HCT116 (cell line): Measurements from ENCODE around the gene ARHGAP10. TPM values are rescaled to one million over a fixed set of nuclear protein-coding genes. Genes with fewer than 3 reads are reported as not detected.

Experiments used
- ATAC-seq: fragments of 200-7000 bp; cut with Tn5 transposase; 2 replicates; pipeline ENCODE4 v1.9.1; 2020; ENCODE audit warnings: mild to moderate bottlenecking, moderate library complexity
- BruUV-seq: library from RNA; stranded (reverse); fragments of 400-500 nt; replicated peaks from 2 replicates; lab custom pipeline; 2021; lab: Mats Ljungman, UMichigan
- CTCF ChIA-PET: fragments of 300-600 bp; sonication (Branson Sonifier 250); formaldehyde crosslinking; loops from one replicate; lab custom pipeline; 2021; ENCODE audit warnings: antibody characterized with exemption; lab: Charles Lee
- POLR2A ChIA-PET: fragments of 300-600, 350-600 bp; sonication (Branson Sonifier 250); formaldehyde crosslinking; loops from one replicate; lab custom pipeline; 2021; ENCODE audit warnings: antibody characterized with exemption; lab: Charles Lee
- RAD21 ChIA-PET, 2 experiments: fragments of 300-600 bp; sonication (Branson Sonifier 250); formaldehyde crosslinking; loops; one replicate each; lab custom pipeline; 2023; ENCODE audit warnings: low total read pairs in 2 of 2; ENCODE audit not compliant: uncharacterized antibody in 2 of 2, unreplicated experiment in 2 of 2, low non-redundant PET in 1 of 2; lab: Charles Lee
- DNase-seq: peaks from one replicate; pipeline ENCODE4 v3.0.0-alpha.2; 2010; ENCODE audit warnings: low read depth, low spot score
- H2AFZ ChIP-seq: fragments of 200-600 bp; shearing (Covaris generic), sonication (generic); 2 replicates; pipeline ENCODE4 v1.6.1; 2017; ENCODE audit warnings: low read depth, mixed run types, mixed read lengths, antibody characterized with exemption, low read length; ENCODE audit not compliant: poor library complexity, severe bottlenecking
- H3K27ac ChIP-seq: 2 replicates; pipeline ENCODE4 v1.5.1; 2012; ENCODE audit warnings: low read depth, low read length
- H3K27me3 ChIP-seq: fragments of 200-600 bp; sonication (generic); 2 replicates; pipeline ENCODE4 v1.6.1; 2016; ENCODE audit warnings: mixed run types, low read length, mixed read lengths; ENCODE audit not compliant: insufficient read depth
- H3K36me3 ChIP-seq, 2 experiments: fragments of 200-500 bp in 1 of 2; fragments of 200-600 bp in 1 of 2; sonication (Bioruptor generic) in 1 of 2; sonication (generic) in 1 of 2; 2 replicates each; pipeline versions ENCODE4 v1.5.1 to v1.6.1; 2014 to 2016; ENCODE audit warnings: low read length in 2 of 2, inconsistent platforms in 1 of 2, mixed read lengths in 1 of 2, mixed run types in 1 of 2; ENCODE audit not compliant: insufficient read depth in 2 of 2, control insufficient read depth in 1 of 2
- H3K4me1 ChIP-seq, 2 experiments: fragments of 200-600 bp in 1 of 2; sonication (generic) in 1 of 2; 2 replicates each; pipeline versions ENCODE4 v1.5.1 to v1.6.1; 2012 to 2017; ENCODE audit warnings: low read length in 2 of 2, inconsistent platforms in 1 of 2, mild to moderate bottlenecking in 1 of 2, mixed read lengths in 1 of 2, mixed run types in 1 of 2, moderate library complexity in 1 of 2; ENCODE audit not compliant: insufficient read depth in 2 of 2, control insufficient read depth in 1 of 2
- H3K4me2 ChIP-seq: fragments of 200-600 bp; sonication (generic); 2 replicates; pipeline ENCODE4 v1.6.1; 2017; ENCODE audit warnings: mixed run types, low read length, mixed read lengths
- H3K4me3 ChIP-seq, 2 experiments: fragments of 200-600 bp in 1 of 2; sonication (generic) in 1 of 2; replicated peaks in 1 of 2; 2 replicates each; pipeline ENCODE4 v1.5.1; 2011 to 2016; ENCODE audit warnings: low read length in 2 of 2, control low read depth in 1 of 2, low read depth in 1 of 2, mild to moderate bottlenecking in 1 of 2, mixed read lengths in 1 of 2, mixed run types in 1 of 2
- H3K79me2 ChIP-seq: fragments of 200-600 bp; sonication (generic); 2 replicates; pipeline ENCODE4 v1.6.1; 2017; ENCODE audit warnings: mild to moderate bottlenecking, mixed run types, low read length, moderate library complexity, mixed read lengths; ENCODE audit not compliant: insufficient read depth
- H3K9ac ChIP-seq: fragments of 200-600 bp; sonication (generic); 2 replicates; pipeline ENCODE4 v1.6.1; 2016; ENCODE audit warnings: low read length, mixed read lengths
- H3K9me2 ChIP-seq: fragments of 200-600 bp; sonication (generic), shearing (Covaris generic); 2 replicates; pipeline ENCODE4 v1.6.1; 2017; ENCODE audit warnings: mixed run types, mild to moderate bottlenecking, moderate library complexity; ENCODE audit not compliant: insufficient read depth
- H3K9me3 ChIP-seq, 2 experiments: fragments of 200-500 bp in 1 of 2; fragments of 200-600 bp in 1 of 2; sonication (Bioruptor generic) in 1 of 2; sonication (generic) in 1 of 2; 2 replicates each; pipeline ENCODE4 v1.6.1; 2014 to 2017; ENCODE audit warnings: low read length in 2 of 2, mixed read lengths in 2 of 2, inconsistent platforms in 1 of 2, low read depth in 1 of 2, mild to moderate bottlenecking in 1 of 2, mixed run types in 1 of 2, moderate library complexity in 1 of 2; ENCODE audit not compliant: control insufficient read depth in 1 of 2, insufficient read depth in 1 of 2
- H4K20me1 ChIP-seq: fragments of 200-600 bp; sonication (generic), shearing (Covaris generic); 2 replicates; pipeline ENCODE4 v1.6.1; 2017; ENCODE audit warnings: mixed run types, mild to moderate bottlenecking, moderate library complexity; ENCODE audit not compliant: insufficient read depth
- ATF3 ChIP-seq: IDR thresholded peaks from 2 replicates; pipeline ENCODE4 v1.6.1; 2012
- CBX3 ChIP-seq: IDR thresholded peaks from 2 replicates; pipeline ENCODE4 v1.6.1; 2012; ENCODE audit warnings: low read depth
- CEBPB ChIP-seq: IDR thresholded peaks from 2 replicates; pipeline ENCODE4 v1.6.1; 2012; ENCODE audit warnings: low read depth
- CTCF ChIP-seq, 3 experiments: fragments of 200-600 bp in 1 of 3; sonication (generic) in 1 of 3; IDR thresholded peaks in 2 of 3; conservative IDR thresholded peaks in 1 of 3; 2 replicates each; pipeline ENCODE4 v1.5.1; 2012 to 2017; ENCODE audit warnings: low read depth in 2 of 3, low read length in 2 of 3, antibody characterized with exemption in 1 of 3, borderline replicate concordance in 1 of 3, control low read depth in 1 of 3, mild to moderate bottlenecking in 1 of 3, mixed read lengths in 1 of 3, mixed run types in 1 of 3, moderate library complexity in 1 of 3; ENCODE audit not compliant: insufficient read depth in 1 of 3
- EGR1 ChIP-seq: IDR thresholded peaks from 2 replicates; pipeline ENCODE4 v1.6.1; 2012; ENCODE audit warnings: low read depth
- FOSL1 ChIP-seq: IDR thresholded peaks from 2 replicates; pipeline ENCODE4 v1.6.1; 2012; ENCODE audit warnings: low read depth
- JUND ChIP-seq: IDR thresholded peaks from 2 replicates; pipeline ENCODE4 v1.6.1; 2012
- MAX ChIP-seq: IDR thresholded peaks from 2 replicates; pipeline ENCODE4 v1.6.1; 2012
- POLR2A ChIP-seq: IDR thresholded peaks from 2 replicates; pipeline ENCODE4 v1.7.0; 2011; ENCODE audit warnings: borderline replicate concordance; ENCODE audit not compliant: insufficient read depth, insufficient read length; ENCODE audit errors: extremely low read depth
- POLR2AphosphoS5 ChIP-seq: IDR thresholded peaks from 2 replicates; pipeline ENCODE4 v1.6.1; 2011; ENCODE audit warnings: mild to moderate bottlenecking, low read depth, low read length, moderate library complexity
- RAD21 ChIP-seq: IDR thresholded peaks from 2 replicates; pipeline ENCODE4 v1.6.1; 2012; ENCODE audit warnings: low read depth, mild to moderate bottlenecking
- REST ChIP-seq: IDR thresholded peaks from 2 replicates; pipeline ENCODE4 v1.6.1; 2012; ENCODE audit warnings: low read depth
- SIN3A ChIP-seq: IDR thresholded peaks from 2 replicates; pipeline ENCODE4 v1.6.1; 2012; ENCODE audit warnings: low read depth
- SP1 ChIP-seq: IDR thresholded peaks from 2 replicates; pipeline ENCODE4 v1.6.1; 2012; ENCODE audit warnings: low read depth
- SRF ChIP-seq: IDR thresholded peaks from 2 replicates; pipeline ENCODE4 v1.6.1; 2012; ENCODE audit warnings: low read depth
- ZBTB33 ChIP-seq: IDR thresholded peaks from 2 replicates; pipeline ENCODE4 v1.6.1; 2011; ENCODE audit warnings: mild to moderate bottlenecking, low read length, moderate library complexity; ENCODE audit not compliant: insufficient replicate concordance; ENCODE audit errors: extremely low read depth
- ZNF274 ChIP-seq: fragments of 200-500 bp; sonication (Bioruptor generic); IDR thresholded peaks from 2 replicates; pipeline ENCODE4 v1.6.1; 2014; ENCODE audit warnings: mild to moderate bottlenecking, low read depth, low read length, inconsistent platforms
- intact Hi-C: fragments of 100-400 bp; cut with micrococcal nuclease; formaldehyde crosslinking; loops from 2 replicates; pipeline ENCODE4 v1.10.0; 2022
- total RNA-seq: library from RNA; stranded (reverse); gene quantifications from one replicate; pipeline ENCODE4 v1.2.1, GENCODE V29; 2021; ENCODE audit not compliant: unreplicated experiment

The ARHGAP10 gene
- total RNA-seq, 1 experiment from 2014 or later, result 24.7 TPM

- H3K27ac ChIP-seq, result no peak overlapping the region
- intact Hi-C loops, result no loop called here
- H4K20me1 ChIP-seq, result no peaks in the 10 kb centered on the region
- peaks cover 9 to 10% of the 10 kb centered on the region in 2 experiments for H3K4me1 ChIP-seq
- ATAC-seq (no peak), DNase-seq (no peak)
- no peaks in the 10 kb centered on the region for H3K36me3 ChIP-seq
- no peak overlapping the region for H3K9ac ChIP-seq
- H3K9me2 ChIP-seq, result no peaks in the 10 kb centered on the region
- no peak overlapping the region for H3K4me3 ChIP-seq
- H3K79me2 ChIP-seq, result peaks cover 80% of the 10 kb centered on the region
- no TSS peak for BruUV-seq
- ChIA-PET CTCF (no interaction called here), RAD21 (no interaction called here), POLR2A (no interaction called here)
- H3K4me2 ChIP-seq, result no peak overlapping the region
- no peaks in the 10 kb centered on the region for H3K27me3 ChIP-seq
- TF ChIP-seq SIN3A, result no peak
- no peak for TF ChIP-seq CEBPB
- TF ChIP-seq ATF3, result no peak
- TF ChIP-seq RAD21, result no peak
- TF ChIP-seq MAX, result no peak
- no peak for TF ChIP-seq JUND
- no peak for TF ChIP-seq CBX3
- TF ChIP-seq REST, result no peak
- TF ChIP-seq SP1, result no peak
- no peak for TF ChIP-seq SRF
- TF ChIP-seq POLR2A, result no peak
- no peak for TF ChIP-seq CTCF (IDR thresholded peaks at IDR 0.05 in 2 of 3, conservative IDR thresholded peaks at IDR 0.05 in 1 of 3; ENCODE audit: borderline replicate concordance in 1 of 3, insufficient read depth in 1 of 3, low read depth in 2 of 3, low read length in 2 of 3)
- no peak for TF ChIP-seq ZNF274
- no peak for TF ChIP-seq POLR2AphosphoS5
- no peak for TF ChIP-seq EGR1
- TF ChIP-seq FOSL1, result no peak
- TF ChIP-seq ZBTB33, result no peak
- no peak overlapping the region for H2AFZ ChIP-seq
- H3K9me3 ChIP-seq, result no peaks in the 10 kb centered on the region
Observed at GRCh38 chr4:147741190-147741788, 9.4 kb downstream of the ARHGAP10 start.
